Measurements from ENCODE around the gene SF3A1.

SF3A1 gene

GRCh38 chr22:30288419-30289140 lies 68.1 kb downstream of the SF3A1 start:
- H3K27ac ChIP-seq = peak overlapping the region; percentile 69

GRCh38 chr22:30287648-30288418 lies 68.9 kb downstream of the SF3A1 start:
- peak overlapping the region; percentile 69 for H3K27ac ChIP-seq
- TF ChIP-seq CTCF (IDR thresholded peaks at IDR 0.05) = peak; percentile 79
- no peak for TF ChIP-seq ZFX (IDR thresholded peaks at IDR 0.05; ENCODE audit: borderline replicate concordance)

More at GRCh38 chr22:30288419-30289140, 68.1 kb downstream of the SF3A1 start:
- no peak for TF ChIP-seq ZFX (IDR thresholded peaks at IDR 0.05; ENCODE audit: borderline replicate concordance)
- no peak for TF ChIP-seq CTCF (IDR thresholded peaks at IDR 0.05)

GRCh38 chr22:30286813-30287647 lies 69.7 kb downstream of the SF3A1 start:
- no peak overlapping the region for H3K27ac ChIP-seq

GRCh38 chr22:30286331-30286730 lies 70.4 kb downstream of the SF3A1 start:
- no peak overlapping the region for H3K27ac ChIP-seq
- TF ChIP-seq ZFX (IDR thresholded peaks at IDR 0.05; ENCODE audit: borderline replicate concordance) (no peak), CTCF (IDR thresholded peaks at IDR 0.05) (no peak)

More at GRCh38 chr22:30286813-30287647, 69.7 kb downstream of the SF3A1 start:
- TF ChIP-seq ZFX (IDR thresholded peaks at IDR 0.05; ENCODE audit: borderline replicate concordance) (no peak), CTCF (IDR thresholded peaks at IDR 0.05) (peak; percentile 95)

GRCh38 chr22:30285846-30286200 lies 70.9 kb downstream of the SF3A1 start:
- TF ChIP-seq ZFX (IDR thresholded peaks at IDR 0.05; ENCODE audit: borderline replicate concordance) = no peak
- no peak for TF ChIP-seq CTCF (IDR thresholded peaks at IDR 0.05)
- no peak overlapping the region for H3K27ac ChIP-seq

DNA sequence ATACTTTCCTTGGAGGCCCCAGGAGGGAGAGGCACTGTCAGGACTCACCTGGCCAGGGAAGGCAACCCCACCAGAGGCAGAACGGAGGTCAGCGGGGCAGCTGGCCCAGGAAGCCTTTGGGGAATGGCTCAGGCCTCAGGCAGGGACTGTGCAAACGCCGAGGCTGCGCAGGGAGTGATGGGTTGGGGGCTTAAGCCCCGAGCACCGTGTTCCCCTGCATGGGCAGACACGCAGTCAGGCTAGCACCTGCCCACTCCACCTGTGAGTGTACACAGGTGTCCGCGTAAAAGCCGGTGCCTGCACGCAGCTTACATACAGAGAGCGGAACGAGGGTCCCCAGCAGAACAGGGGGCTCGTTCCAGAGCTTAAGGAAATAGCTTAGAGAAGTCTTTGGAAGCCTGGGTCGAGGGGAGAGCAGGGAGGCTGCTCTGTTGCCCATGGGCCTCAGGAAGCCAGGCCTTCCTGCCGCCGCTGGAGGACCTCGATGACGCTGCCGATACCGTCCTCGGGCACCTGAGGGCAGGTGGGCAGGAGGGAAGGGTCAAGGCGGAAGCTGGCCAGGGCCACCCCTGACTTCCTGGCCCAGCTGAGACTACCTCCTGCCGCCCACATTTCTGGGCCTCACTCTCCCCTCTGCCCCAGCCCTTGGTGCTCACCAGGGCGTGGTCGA lies 71.4 kb downstream of the SF3A1 start:
- TF ChIP-seq ZFX (IDR thresholded peaks at IDR 0.05; ENCODE audit: borderline replicate concordance) = no peak
- TF ChIP-seq CTCF (IDR thresholded peaks at IDR 0.05) = no peak
- H3K27ac ChIP-seq = no peak overlapping the region

Data from 22Rv1 (cell line).